Suprapubic skin (tissue), 4 donors: Measurements from ENCODE around the gene SORT1.

Experiments
- EP300 ChIP-seq: sonication (generic); formaldehyde crosslinking; IDR thresholded peaks from one replicate; pipeline ENCODE4 v1.6.1; 2017; ENCODE audit warnings: antibody characterized with exemption
- POLR2A ChIP-seq, 2 donors: fragments of 450-650 bp; IDR thresholded peaks; one replicate each; pipeline ENCODE4 v1.6.1; 2017; ENCODE audit warnings: antibody characterized with exemption in 2 of 2, mild to moderate bottlenecking in 2 of 2, moderate library complexity in 2 of 2
- POLR2AphosphoS5 ChIP-seq, 3 donors: sonication (generic); formaldehyde crosslinking; IDR thresholded peaks; one replicate each; pipeline ENCODE4 v1.6.1; 2017; ENCODE audit warnings: antibody characterized with exemption in 3 of 3
- TF ChIP-seq, protein P1 (sequence below), 2 donors: fragments of 200-600 bp in 1 of 2; fragments of 450-650 bp in 1 of 2; sonication (generic) in 1 of 2; IDR thresholded peaks; one replicate each; pipeline ENCODE4 v1.5.1; 2016 to 2019; ENCODE audit warnings: antibody characterized with exemption in 2 of 2, mild to moderate bottlenecking in 1 of 2, moderate library complexity in 1 of 2

DNA sequence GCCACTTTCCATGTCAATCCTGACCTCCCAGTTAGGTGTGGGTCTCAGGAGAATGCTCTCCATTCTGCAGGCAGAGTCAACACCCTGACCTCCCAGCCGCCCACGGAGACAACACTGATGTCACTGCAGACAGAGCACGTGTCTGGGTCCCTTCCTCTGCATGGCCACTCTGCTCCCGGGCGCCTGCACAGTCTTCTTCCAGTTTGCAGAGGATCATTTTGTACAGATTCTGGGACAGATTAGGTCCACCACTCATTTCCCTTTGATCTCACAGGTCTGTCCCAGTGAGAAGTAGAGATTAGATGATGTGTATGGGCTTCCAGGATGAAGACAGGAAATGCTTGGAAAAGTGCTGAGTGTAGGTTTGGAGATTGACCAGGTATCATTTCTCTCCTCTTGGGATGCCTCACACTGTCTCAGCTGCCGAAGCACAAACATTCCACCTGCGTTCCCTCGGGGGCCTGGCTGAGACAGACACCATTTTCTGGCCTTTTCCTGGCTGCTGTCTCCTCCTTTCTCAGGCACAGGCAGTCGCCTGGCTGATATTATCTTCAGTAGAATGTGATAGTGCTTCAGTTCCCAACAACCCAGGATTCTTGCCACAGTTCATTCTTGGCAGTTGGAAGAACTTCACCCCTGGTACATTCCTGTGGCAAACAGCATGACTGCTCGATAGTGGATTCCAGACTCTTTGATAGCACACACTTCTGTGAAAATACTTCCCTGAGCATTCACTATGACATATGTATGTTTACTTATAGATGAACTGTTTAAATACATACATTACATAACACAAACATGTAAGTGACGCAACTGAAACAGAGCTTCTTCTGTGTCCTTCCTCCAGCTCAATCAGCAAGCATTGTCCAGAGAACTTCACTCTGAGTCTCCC lies 98.8 kb downstream of the SORT1 start:
- TF ChIP-seq POLR2A (IDR thresholded peaks at IDR 0.05) = no peak
- TF ChIP-seq, protein P1, sequence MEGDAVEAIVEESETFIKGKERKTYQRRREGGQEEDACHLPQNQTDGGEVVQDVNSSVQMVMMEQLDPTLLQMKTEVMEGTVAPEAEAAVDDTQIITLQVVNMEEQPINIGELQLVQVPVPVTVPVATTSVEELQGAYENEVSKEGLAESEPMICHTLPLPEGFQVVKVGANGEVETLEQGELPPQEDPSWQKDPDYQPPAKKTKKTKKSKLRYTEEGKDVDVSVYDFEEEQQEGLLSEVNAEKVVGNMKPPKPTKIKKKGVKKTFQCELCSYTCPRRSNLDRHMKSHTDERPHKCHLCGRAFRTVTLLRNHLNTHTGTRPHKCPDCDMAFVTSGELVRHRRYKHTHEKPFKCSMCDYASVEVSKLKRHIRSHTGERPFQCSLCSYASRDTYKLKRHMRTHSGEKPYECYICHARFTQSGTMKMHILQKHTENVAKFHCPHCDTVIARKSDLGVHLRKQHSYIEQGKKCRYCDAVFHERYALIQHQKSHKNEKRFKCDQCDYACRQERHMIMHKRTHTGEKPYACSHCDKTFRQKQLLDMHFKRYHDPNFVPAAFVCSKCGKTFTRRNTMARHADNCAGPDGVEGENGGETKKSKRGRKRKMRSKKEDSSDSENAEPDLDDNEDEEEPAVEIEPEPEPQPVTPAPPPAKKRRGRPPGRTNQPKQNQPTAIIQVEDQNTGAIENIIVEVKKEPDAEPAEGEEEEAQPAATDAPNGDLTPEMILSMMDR (IDR thresholded peaks at IDR 0.05) = no peak
- no peak for TF ChIP-seq EP300
- TF ChIP-seq POLR2AphosphoS5 (IDR thresholded peaks at IDR 0.05) = no peak
